Measurements from ENCODE around the gene AK4. TPM values are rescaled to one million over a fixed set of nuclear protein-coding genes. Genes with fewer than 3 reads are reported as not detected.

Gene AK4
- total RNA-seq, 1 donor from 2014 or later: 36.6 TPM

- no peak for DNase-seq (ENCODE audit: low read depth)
- H3K4me3 ChIP-seq (ENCODE audit: low read depth, low read length): no peak overlapping the region
- TF ChIP-seq CTCF (conservative IDR thresholded peaks at IDR 0.05; ENCODE audit: low read depth, low read length): no peak
Measured at GRCh38 chr1:65195495-65196417, 47.8 kb downstream of the AK4 start.

GRCh38 chr1:65196926-65197325, 48.9 kb downstream of the AK4 start:
- DNase-seq (ENCODE audit: low read depth): no peak
- no peak for TF ChIP-seq CTCF (conservative IDR thresholded peaks at IDR 0.05; ENCODE audit: low read depth, low read length)
- H3K4me3 ChIP-seq (ENCODE audit: low read depth, low read length): no peak overlapping the region

GRCh38 chr1:65197636-65198035, 49.6 kb downstream of the AK4 start:
- no peak overlapping the region for H3K4me3 ChIP-seq (ENCODE audit: low read depth, low read length)
- DNase-seq (ENCODE audit: low read depth): no peak
- no peak for TF ChIP-seq CTCF (conservative IDR thresholded peaks at IDR 0.05; ENCODE audit: low read depth, low read length)

DNA sequence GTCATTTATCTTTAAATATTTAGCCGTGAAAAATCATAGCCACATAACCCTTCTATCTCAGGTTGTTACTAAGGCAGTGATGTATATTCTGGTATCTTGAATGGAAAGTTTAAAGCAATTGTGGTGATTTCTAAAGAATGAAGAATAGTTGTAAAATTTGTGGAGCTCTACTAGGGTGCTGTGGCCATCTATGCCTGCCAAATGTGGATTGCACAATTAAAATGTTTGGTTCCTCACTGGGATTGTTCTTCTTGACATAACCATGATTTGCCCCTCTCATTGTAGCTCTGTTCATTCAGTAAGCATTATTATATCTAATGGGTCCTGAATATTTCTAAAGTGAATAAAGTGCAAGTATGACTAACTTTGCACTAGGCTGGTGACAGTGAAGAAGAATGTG, 50.1 kb downstream of the AK4 start:
- TF ChIP-seq CTCF (conservative IDR thresholded peaks at IDR 0.05; ENCODE audit: low read depth, low read length): no peak
- no peak for DNase-seq (ENCODE audit: low read depth)
- H3K4me3 ChIP-seq (ENCODE audit: low read depth, low read length): no peak overlapping the region

DNA sequence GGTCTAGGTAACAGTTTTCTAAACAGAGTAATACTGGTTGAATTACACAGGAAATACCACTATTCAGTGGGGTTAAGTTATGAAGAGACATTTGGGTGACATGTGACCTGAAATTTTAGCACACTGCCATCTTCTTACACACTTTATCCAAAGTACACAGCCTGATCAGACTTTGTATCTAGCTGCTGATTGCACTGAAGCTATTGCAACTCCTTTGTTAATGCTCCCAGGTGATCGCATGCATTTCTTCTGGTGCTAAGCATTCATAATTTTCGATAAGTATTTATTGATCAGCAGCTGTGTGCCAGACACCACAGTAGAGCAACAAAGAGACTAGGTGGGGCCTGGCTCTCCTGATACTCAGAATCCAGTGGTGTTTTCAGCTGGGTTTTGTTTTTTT, 52.4 kb downstream of the AK4 start:
- H3K4me3 ChIP-seq (ENCODE audit: low read depth, low read length): no peak overlapping the region
- no peak for DNase-seq (ENCODE audit: low read depth)
- TF ChIP-seq CTCF (conservative IDR thresholded peaks at IDR 0.05; ENCODE audit: low read depth, low read length): no peak

DNA sequence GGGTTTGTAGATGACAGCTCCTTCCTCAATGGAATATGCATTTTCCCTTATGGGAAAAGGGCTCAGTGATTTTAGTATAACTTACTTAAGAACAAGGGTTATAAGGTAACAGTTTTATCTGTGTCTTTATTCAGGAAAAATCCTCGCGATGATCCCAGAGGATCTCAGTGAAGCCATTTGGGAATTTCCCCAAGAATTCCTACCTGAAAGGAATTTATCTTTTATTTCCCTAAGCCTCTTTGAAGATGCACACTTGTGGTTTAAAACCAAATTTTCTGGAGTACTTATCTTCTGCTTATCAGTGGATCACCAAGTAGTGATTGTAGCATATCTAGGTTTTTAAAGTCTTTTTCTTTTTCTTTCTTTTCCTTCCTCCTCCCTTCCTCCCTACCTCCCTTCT, 58.8 kb downstream of the AK4 start:
- DNase-seq (ENCODE audit: low read depth): no peak
- no peak overlapping the region for H3K4me3 ChIP-seq (ENCODE audit: low read depth, low read length)
- TF ChIP-seq CTCF (conservative IDR thresholded peaks at IDR 0.05; ENCODE audit: low read depth, low read length): no peak

GRCh38 chr1:65207317-65207716, 59.3 kb downstream of the AK4 start:
- no peak for TF ChIP-seq CTCF (conservative IDR thresholded peaks at IDR 0.05; ENCODE audit: low read depth, low read length)
- no peak overlapping the region for H3K4me3 ChIP-seq (ENCODE audit: low read depth, low read length)
- DNase-seq (ENCODE audit: low read depth): no peak
